Upper lobe of left lung (tissue), 6 donors: ENCODE measurements around the gene VASH2. TPM values are rescaled to one million over a fixed set of nuclear protein-coding genes. Genes with fewer than 3 reads are reported as not detected.

ENCODE experiments used
- ATAC-seq, 2 donors: fragments of 200-7000 bp; cut with Tn5 transposase; one replicate each; pipeline ENCODE4 v1.9.1; 2022; ENCODE audit warnings: mild to moderate bottlenecking in 2 of 2, moderate library complexity in 2 of 2; ENCODE audit not compliant: low FRiP score in 2 of 2
- DNase-seq, 2 donors: peaks; one replicate each; pipeline ENCODE4 v3.0.0-alpha.2; 2019 to 2020
- H3K27ac ChIP-seq, 4 donors: fragments of 200-600 bp; sonication (generic); one replicate each; pipeline ENCODE4 v1.5.1; 2016 to 2019
- H3K27me3 ChIP-seq, 4 donors: fragments of 200-600 bp; sonication (generic); one replicate each; pipeline ENCODE4 v1.5.1; 2017 to 2019
- H3K36me3 ChIP-seq, 4 donors: fragments of 200-600 bp; sonication (generic); one replicate each; pipeline ENCODE4 v1.5.1; 2016 to 2019
- H3K4me1 ChIP-seq, 4 donors: fragments of 200-600 bp; sonication (generic); one replicate each; pipeline ENCODE4 v1.5.1; 2018 to 2019
- H3K4me3 ChIP-seq, 4 donors: fragments of 200-600 bp; sonication (generic); one replicate each; pipeline ENCODE4 v1.5.1; 2017 to 2019; ENCODE audit warnings: mild to moderate bottlenecking in 2 of 4, moderate library complexity in 1 of 4
- H3K9me3 ChIP-seq, 4 donors: fragments of 200-600 bp; sonication (generic); one replicate each; pipeline ENCODE4 v1.5.1; 2018 to 2019
- EP300 ChIP-seq, 4 donors: sonication (generic); formaldehyde crosslinking; IDR thresholded peaks; one replicate each; pipeline ENCODE4 v1.5.1; 2017; ENCODE audit warnings: antibody characterized with exemption in 4 of 4, control low read depth in 2 of 4
- POLR2A ChIP-seq, 4 donors: fragments of 450-650 bp; IDR thresholded peaks; one replicate each; pipeline ENCODE4 v1.5.1; 2016 to 2017; ENCODE audit warnings: antibody characterized with exemption in 4 of 4, mild to moderate bottlenecking in 2 of 4
- POLR2AphosphoS5 ChIP-seq, 2 donors: sonication (generic); formaldehyde crosslinking; IDR thresholded peaks; one replicate each; pipeline ENCODE4 v1.5.1; 2017; ENCODE audit warnings: antibody characterized with exemption in 2 of 2
- WGBS, 2 donors: methylation state at CpG; one replicate each; pipeline ENCODE4 v1.1.5; 2017 to 2018; 5-methylcytosine and 5-hydroxymethylcytosine counted together
- total RNA-seq, 6 donors: library from RNA; depleted of rRNA in 4 of 6; stranded (reverse); fragments of >200 nt in 4 of 6; gene quantifications; one replicate each; pipeline versions ENCODE4 v1.1.0 to v1.2.1, GENCODE V29; 2016 to 2021
- TF ChIP-seq, protein P1 (sequence below), 6 experiments: fragments of 450-650 bp in 4 of 6; fragments of 200-600 bp in 2 of 6; sonication (generic) in 2 of 6; IDR thresholded peaks; one replicate each; pipeline ENCODE4 v1.5.1; 2016 to 2019; ENCODE audit warnings: antibody characterized with exemption in 6 of 6
- donor health status: DM: no; HTN: no; CAD: no; lungs with moderate emphysema.
- donor health status: DM: no; HTN: yes; CAD: no; lungs with severe emphysema.

The VASH2 gene
- total RNA-seq, 6 donors from 2014 or later, result 0.30 to 3.1 (median 1.4) TPM

DNA sequence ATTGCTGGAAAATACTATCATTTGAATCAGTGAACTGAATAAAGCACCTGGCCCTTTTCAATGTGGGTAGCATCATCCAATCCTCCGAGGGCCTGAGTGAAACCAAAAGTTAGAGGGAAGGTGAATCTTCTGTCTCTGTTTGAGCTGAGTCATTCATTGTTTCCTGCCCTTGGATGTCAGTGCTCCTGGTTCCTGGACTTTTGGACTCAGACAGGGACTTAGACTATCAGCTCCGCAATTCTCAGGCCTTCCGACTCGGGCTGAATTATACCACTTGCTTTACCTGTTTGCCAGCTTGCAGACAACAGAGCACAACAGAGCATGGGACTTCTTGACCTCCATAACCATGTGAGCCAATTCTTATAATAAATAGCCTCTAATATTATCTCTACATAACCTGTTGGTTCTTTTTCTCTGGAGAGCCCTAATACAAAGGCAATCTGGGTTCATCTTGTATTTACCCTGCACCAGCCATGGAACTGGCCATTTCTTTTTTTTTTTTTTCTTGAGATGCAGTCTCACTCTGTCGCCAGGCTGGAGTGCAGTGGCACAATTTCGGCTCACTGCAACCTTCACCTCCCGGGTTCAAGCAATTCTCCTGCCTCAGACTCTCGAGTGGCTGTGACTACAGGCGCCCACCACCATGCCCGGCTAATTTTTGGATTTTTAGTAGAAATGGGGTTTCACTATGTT lies 19.2 kb upstream of the VASH2 start:
- Histone ChIP-seq H3K9me3 (no peaks in the 10 kb centered on the region), H3K36me3 (no peaks in the 10 kb centered on the region), H3K27ac (no peak overlapping the region), H3K4me1 (no peaks in the 10 kb centered on the region), H3K27me3 (no peaks in the 10 kb centered on the region), H3K4me3 (no peak overlapping the region)
- DNase-seq, result no peak
- TF ChIP-seq POLR2A (IDR thresholded peaks at IDR 0.05), result no peak
- no peak for TF ChIP-seq POLR2AphosphoS5 (IDR thresholded peaks at IDR 0.05)
- TF ChIP-seq EP300 (IDR thresholded peaks at IDR 0.05), result no peak
- TF ChIP-seq, protein P1, sequence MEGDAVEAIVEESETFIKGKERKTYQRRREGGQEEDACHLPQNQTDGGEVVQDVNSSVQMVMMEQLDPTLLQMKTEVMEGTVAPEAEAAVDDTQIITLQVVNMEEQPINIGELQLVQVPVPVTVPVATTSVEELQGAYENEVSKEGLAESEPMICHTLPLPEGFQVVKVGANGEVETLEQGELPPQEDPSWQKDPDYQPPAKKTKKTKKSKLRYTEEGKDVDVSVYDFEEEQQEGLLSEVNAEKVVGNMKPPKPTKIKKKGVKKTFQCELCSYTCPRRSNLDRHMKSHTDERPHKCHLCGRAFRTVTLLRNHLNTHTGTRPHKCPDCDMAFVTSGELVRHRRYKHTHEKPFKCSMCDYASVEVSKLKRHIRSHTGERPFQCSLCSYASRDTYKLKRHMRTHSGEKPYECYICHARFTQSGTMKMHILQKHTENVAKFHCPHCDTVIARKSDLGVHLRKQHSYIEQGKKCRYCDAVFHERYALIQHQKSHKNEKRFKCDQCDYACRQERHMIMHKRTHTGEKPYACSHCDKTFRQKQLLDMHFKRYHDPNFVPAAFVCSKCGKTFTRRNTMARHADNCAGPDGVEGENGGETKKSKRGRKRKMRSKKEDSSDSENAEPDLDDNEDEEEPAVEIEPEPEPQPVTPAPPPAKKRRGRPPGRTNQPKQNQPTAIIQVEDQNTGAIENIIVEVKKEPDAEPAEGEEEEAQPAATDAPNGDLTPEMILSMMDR (IDR thresholded peaks at IDR 0.05), result no peak
- no peak for ATAC-seq
- 76 to 81% methylated on average over 10 of the region's 10 CpGs for WGBS, 2 donors

DNA sequence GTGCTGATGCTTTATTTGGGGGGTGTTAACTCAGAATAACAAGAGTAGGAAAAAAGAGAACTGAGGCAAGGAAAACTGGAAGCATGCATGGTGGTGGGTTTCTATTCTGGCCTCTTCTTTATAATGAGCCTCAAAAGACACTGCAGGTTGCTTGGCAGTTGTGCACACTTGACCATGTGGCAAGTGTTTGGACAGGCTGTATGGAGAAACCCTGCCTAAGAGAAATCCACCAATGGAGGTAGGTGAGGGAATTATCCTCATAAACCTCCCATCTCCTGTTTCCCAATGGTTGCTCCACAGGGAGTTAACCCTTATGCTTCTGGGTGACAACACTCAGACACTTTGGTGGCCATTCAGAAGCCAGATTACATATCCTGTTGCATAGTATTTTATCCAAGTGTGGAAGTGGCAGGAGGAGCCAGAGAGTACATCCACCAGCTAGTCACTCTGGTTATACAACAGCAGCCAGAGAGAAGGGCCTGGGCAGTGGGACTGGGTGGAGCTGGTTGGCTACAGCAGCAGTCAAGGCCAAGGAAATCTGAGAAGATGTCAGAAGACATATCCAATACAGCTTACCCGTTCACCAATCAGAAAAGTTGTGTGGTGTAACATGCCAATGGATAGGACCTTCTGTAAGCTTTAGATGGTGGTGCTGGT lies 16.4 kb upstream of the VASH2 start:
- Histone ChIP-seq H3K27ac (no peak overlapping the region), H3K4me1 (no peaks in the 10 kb centered on the region), H3K27me3 (no peaks in the 10 kb centered on the region), H3K9me3 (no peaks in the 10 kb centered on the region), H3K36me3 (no peaks in the 10 kb centered on the region), H3K4me3 (no peak overlapping the region)
- DNase-seq (no peak), ATAC-seq (no peak)
- WGBS, 2 donors, result 88 to 100% methylated on average over 1 of the region's 1 CpG
- TF ChIP-seq POLR2AphosphoS5 (IDR thresholded peaks at IDR 0.05), result no peak
- TF ChIP-seq EP300 (IDR thresholded peaks at IDR 0.05), result no peak
- TF ChIP-seq, protein P1 (IDR thresholded peaks at IDR 0.05), result no peak
- TF ChIP-seq POLR2A (IDR thresholded peaks at IDR 0.05), result no peak

DNA sequence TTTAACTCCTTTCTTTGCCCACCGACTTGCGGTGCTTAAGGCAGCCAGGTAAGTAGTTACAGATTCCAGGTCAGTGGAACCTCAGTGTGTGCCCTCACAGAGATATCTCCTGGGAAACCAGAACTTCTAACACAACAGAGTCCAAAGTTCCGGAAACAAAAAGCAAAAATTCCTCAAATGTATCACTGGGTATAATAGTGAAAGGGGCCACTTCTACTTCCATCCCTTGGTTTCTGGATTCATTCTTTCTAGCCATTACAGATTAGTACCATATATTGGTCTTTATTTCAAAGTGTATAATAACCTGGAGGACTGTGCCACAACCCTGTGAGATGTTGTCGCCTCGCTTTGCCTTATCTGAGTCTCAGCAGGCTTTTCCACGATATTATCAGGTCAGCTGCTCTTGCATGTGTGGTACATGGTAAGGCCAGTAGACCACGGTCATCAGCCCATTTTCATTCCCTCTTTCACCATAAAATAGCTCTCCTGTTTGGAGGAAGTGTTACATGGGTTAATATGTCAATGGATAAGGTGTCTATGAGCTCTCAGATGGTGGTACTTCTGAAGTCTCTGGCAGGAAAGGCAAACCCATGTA lies 14.9 kb upstream of the VASH2 start:
- Histone ChIP-seq H3K4me1 (no peaks in the 10 kb centered on the region), H3K9me3 (peaks cover 0 to 5% (median 2%) of the 10 kb centered on the region in 4 donors), H3K27me3 (no peaks in the 10 kb centered on the region), H3K4me3 (no peak overlapping the region), H3K27ac (no peak overlapping the region), H3K36me3 (no peaks in the 10 kb centered on the region)
- 90 to 96% methylated on average over 7 of the region's 7 CpGs for WGBS, 2 donors
- TF ChIP-seq POLR2A (IDR thresholded peaks at IDR 0.05) (no peak), POLR2AphosphoS5 (IDR thresholded peaks at IDR 0.05) (no peak), EP300 (IDR thresholded peaks at IDR 0.05) (no peak)
- TF ChIP-seq, protein P1 (IDR thresholded peaks at IDR 0.05), result no peak
- DNase-seq, result no peak
- ATAC-seq, result no peak

DNA sequence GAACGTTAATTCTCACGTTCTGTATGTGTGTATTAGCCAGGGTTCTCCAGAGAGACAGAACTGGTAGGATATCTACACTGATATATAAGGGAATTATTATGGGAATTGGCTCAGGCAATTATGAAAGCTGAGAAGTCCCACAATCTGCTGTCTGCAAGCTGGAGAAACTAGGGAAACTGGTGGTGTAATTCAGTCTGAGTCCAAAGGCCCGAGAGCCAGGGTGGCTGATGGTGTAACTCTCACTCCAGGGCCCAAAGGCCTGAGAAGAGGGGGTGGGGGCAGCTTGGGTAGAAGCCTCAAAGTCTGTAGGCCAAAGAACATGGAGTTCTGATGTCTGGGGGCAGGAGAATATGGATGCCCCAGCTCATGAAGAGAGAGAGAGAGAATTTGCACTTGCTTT lies 13.3 kb upstream of the VASH2 start:
- TF ChIP-seq, protein P1 (IDR thresholded peaks at IDR 0.05), result no peak
- TF ChIP-seq POLR2A (IDR thresholded peaks at IDR 0.05) (no peak), POLR2AphosphoS5 (IDR thresholded peaks at IDR 0.05) (no peak), EP300 (IDR thresholded peaks at IDR 0.05) (no peak)
- DNase-seq (no peak), ATAC-seq (no peak)
- Histone ChIP-seq H3K36me3 (no peaks in the 10 kb centered on the region), H3K27ac (no peak overlapping the region), H3K9me3 (peaks cover 0 to 7% (median 3%) of the 10 kb centered on the region in 4 donors), H3K4me3 (no peak overlapping the region), H3K27me3 (no peaks in the 10 kb centered on the region), H3K4me1 (no peaks in the 10 kb centered on the region)
- WGBS, 2 donors, result 93 to 95% methylated on average over 3 of the region's 3 CpGs
